ENCODE results near the gene ELAVL1. TPM values are rescaled to one million over a fixed set of nuclear protein-coding genes. Genes with fewer than 3 reads are reported as not detected.

ELAVL1 gene
- total and polyA plus RNA-seq, 2 of the 13 experiments (the other 11 are each of a cell fraction or from before 2014, with no cell fraction given): 27.9 to 38.4 TPM

DNA sequence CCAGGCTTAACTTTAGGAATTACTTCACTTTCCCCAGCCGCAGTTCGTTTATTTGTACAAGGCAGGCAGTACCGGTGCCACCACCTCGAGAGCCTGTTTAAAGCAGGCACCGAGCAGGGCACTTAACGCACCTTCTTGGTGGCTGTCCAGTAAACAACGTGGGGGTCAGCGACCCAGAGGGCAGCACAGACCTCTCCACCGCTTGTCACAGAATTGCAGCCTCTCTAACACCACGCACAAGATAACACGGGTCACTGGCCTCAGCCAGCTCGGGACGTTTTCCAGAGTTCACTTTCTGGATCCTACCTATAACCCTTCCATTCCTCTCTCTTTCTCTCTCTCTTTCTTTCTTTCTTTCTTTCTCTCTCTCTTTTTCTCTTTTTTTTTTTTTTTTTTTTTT is 16.8 kb upstream of the ELAVL1 start (continued):
- TF ChIP-seq, protein P1, sequence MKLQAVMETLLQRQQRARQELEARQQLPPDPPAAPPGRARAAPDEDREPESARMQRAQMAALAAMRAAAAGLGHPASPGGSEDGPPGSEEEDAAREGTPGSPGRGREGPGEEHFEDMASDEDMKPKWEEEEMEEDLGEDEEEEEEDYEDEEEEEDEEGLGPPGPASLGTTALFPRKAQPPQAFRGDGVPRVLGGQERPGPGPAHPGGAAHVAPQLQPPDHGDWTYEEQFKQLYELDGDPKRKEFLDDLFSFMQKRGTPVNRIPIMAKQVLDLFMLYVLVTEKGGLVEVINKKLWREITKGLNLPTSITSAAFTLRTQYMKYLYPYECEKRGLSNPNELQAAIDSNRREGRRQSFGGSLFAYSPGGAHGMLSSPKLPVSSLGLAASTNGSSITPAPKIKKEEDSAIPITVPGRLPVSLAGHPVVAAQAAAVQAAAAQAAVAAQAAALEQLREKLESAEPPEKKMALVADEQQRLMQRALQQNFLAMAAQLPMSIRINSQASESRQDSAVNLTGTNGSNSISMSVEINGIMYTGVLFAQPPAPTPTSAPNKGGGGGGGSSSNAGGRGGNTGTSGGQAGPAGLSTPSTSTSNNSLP (IDR thresholded peaks at IDR 0.05; ENCODE audit: low read depth, low read length): no peak
- TF ChIP-seq FOXK1 (CRISPR knock-in tag; IDR thresholded peaks at IDR 0.05; ENCODE audit: borderline replicate concordance, low read depth) (no peak), NFE2L2 (IDR thresholded peaks at IDR 0.05; ENCODE audit: low read length) (no peak), BCL6 (CRISPR knock-in tag; IDR thresholded peaks at IDR 0.05) (peak; percentile 25; the same call in 1 of the 2 replicates), ZNF709 (CRISPR knock-in tag; IDR thresholded peaks at IDR 0.05) (no peak), SMC3 (IDR thresholded peaks at IDR 0.05; ENCODE audit: low read length) (no peak)
- TF ChIP-seq, protein P2, sequence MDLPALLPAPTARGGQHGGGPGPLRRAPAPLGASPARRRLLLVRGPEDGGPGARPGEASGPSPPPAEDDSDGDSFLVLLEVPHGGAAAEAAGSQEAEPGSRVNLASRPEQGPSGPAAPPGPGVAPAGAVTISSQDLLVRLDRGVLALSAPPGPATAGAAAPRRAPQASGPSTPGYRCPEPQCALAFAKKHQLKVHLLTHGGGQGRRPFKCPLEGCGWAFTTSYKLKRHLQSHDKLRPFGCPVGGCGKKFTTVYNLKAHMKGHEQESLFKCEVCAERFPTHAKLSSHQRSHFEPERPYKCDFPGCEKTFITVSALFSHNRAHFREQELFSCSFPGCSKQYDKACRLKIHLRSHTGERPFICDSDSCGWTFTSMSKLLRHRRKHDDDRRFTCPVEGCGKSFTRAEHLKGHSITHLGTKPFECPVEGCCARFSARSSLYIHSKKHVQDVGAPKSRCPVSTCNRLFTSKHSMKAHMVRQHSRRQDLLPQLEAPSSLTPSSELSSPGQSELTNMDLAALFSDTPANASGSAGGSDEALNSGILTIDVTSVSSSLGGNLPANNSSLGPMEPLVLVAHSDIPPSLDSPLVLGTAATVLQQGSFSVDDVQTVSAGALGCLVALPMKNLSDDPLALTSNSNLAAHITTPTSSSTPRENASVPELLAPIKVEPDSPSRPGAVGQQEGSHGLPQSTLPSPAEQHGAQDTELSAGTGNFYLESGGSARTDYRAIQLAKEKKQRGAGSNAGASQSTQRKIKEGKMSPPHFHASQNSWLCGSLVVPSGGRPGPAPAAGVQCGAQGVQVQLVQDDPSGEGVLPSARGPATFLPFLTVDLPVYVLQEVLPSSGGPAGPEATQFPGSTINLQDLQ (CRISPR knock-in tag; IDR thresholded peaks at IDR 0.05): no peak

DNA sequence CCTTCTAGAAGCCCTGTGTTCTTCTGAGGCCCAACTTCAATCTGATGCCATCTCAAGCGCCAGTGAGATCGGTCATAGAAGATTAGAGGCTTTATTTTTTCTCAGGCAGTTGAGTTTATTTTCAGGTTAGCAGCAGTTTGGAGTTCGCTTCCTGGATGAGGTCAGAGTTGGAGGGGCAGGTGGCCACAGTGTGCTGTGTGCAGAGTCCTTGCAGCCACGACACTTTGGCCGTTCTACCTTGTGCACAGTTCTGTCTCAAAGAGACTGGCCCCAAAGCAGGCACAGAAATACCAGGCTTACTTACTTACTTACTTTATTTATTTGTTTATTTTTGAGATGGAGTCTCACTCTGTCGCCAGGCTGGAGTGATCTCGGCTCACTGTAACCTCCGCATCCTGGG is 15.9 kb upstream of the ELAVL1 start:
- CTCF ChIA-PET (ENCODE audit: low intra/inter-chr PET ratio, low total read pairs): no interaction called here

More for the DNA sequence above, 15.9 kb upstream of the ELAVL1 start:
- H3K4me3 ChIP-seq (replicated peaks in 1 of 3; ENCODE audit: insufficient read depth in 1 of 3, low read depth in 2 of 3, low read length in 3 of 3): no peak overlapping the region
- ATAC-seq: peak; percentile 67
- no peaks in the 10 kb centered on the region for H3K79me2 ChIP-seq (ENCODE audit: insufficient read depth, low read length)
- no peak overlapping the region for H2AFZ ChIP-seq (ENCODE audit: low read length)
- 52% methylated on average over 8 of the region's 8 CpGs for WGBS (ENCODE audit: low lambda C conversion rate)
- H3K27me3 ChIP-seq (ENCODE audit: control insufficient read depth in 1 of 2, insufficient read depth in 2 of 2, low read length in 2 of 2): peaks cover 0 to 3% of the 10 kb centered on the region in 2 experiments; a peak in 2 of 5 replicates
- no peaks in the 10 kb centered on the region for H3K36me3 ChIP-seq (replicated peaks in 1 of 2; ENCODE audit: control insufficient read depth in 1 of 2, insufficient read depth in 2 of 2, low read length in 2 of 2)
- H3K9me3 ChIP-seq (ENCODE audit: low read length): no peaks in the 10 kb centered on the region
- POLR2A ChIA-PET: no interaction called here
- TF ChIP-seq KLF12 (CRISPR knock-in tag; IDR thresholded peaks at IDR 0.05; ENCODE audit: borderline replicate concordance) (no peak), ZNF7 (CRISPR knock-in tag; IDR thresholded peaks at IDR 0.05) (peak; percentile 89)
- no peaks in the 10 kb centered on the region for H4K20me1 ChIP-seq (ENCODE audit: insufficient read depth, low read length)
- H3K27ac ChIP-seq (ENCODE audit: extremely low read length, insufficient read depth, low read length): no peak overlapping the region
- intact Hi-C loops (cut with micrococcal nuclease; ENCODE audit: unreplicated experiment) (no loop called here), in situ Hi-C loops (cut with HindIII; ENCODE audit: extremely low pct_ligation_motif_present, low pct_unique_long_range_greater_than_20kb) (loop anchor here (25.0 kb wide), 1 partner anchor 241 kb away; no protein-coding TSS in a partner anchor)
- no peak overlapping the region for H3K9ac ChIP-seq (ENCODE audit: insufficient read depth, low read depth, low read length)
- no peak overlapping the region for H3K4me2 ChIP-seq (ENCODE audit: low read depth, low read length)
- FAIRE-seq: no peak
- BruUV-seq (replicated peaks): no TSS peak
- H3K4me1 ChIP-seq (ENCODE audit: insufficient read depth, low read length): peaks cover 36% of the 10 kb centered on the region
- no peak for DNase-seq (ENCODE audit: low spot score)
